H1 (cell line): Measurements from ENCODE around the gene PRF1. TPM values are rescaled to one million over a fixed set of nuclear protein-coding genes. Genes with fewer than 3 reads are reported as not detected.

ENCODE experiments used
- CTCF ChIA-PET: fragments of 300-600 bp; sonication (Branson Sonifier 250); formaldehyde crosslinking; loops from one replicate; lab custom pipeline; 2021; ENCODE audit not compliant: partially characterized antibody; lab: Charles Lee
- POLR2A ChIA-PET: fragments of 300-600 bp; sonication (Branson Sonifier 250); formaldehyde crosslinking; loops from one replicate; lab custom pipeline; 2021; ENCODE audit warnings: inconsistent platforms; ENCODE audit not compliant: partially characterized antibody; lab: Charles Lee
- DNase-seq, 2 experiments: peaks; one replicate each; pipeline versions ENCODE4 v3.0.0 to v3.0.0-alpha.2; 2010 to 2022; ENCODE audit warnings: low spot score in 2 of 2, low read depth in 1 of 2, mixed read lengths in 1 of 2
- FAIRE-seq: peaks from 2 replicates; lab custom pipeline; 2011; peaks lifted over from hg19 to GRCh38; lab: Jason Lieb, UNC
- H2AFZ ChIP-seq: 2 replicates; pipeline ENCODE4 v1.8.1; 2012; ENCODE audit warnings: low read length, inconsistent platforms
- H2AK5ac ChIP-seq: 2 replicates; pipeline ENCODE4 v1.6.1; 2013; ENCODE audit warnings: low read depth, low read length
- H2BK120ac ChIP-seq: replicated peaks from 2 replicates; pipeline ENCODE3; 2013; ENCODE audit warnings: low read depth, low read length, inconsistent platforms
- H2BK12ac ChIP-seq: 2 replicates; pipeline ENCODE4 v1.6.1; 2013; ENCODE audit warnings: low read depth, low read length
- H2BK15ac ChIP-seq: 2 replicates; pipeline ENCODE4 v1.6.1; 2013; ENCODE audit warnings: low read length
- H2BK20ac ChIP-seq: 2 replicates; pipeline ENCODE4 v1.6.1; 2013; ENCODE audit warnings: low read length
- H2BK5ac ChIP-seq: 2 replicates; pipeline ENCODE4 v1.6.1; 2013; ENCODE audit warnings: low read depth, low read length
- H3K14ac ChIP-seq: 2 replicates; pipeline ENCODE4 v1.6.1; 2013; ENCODE audit warnings: inconsistent platforms; ENCODE audit not compliant: insufficient read length
- H3K18ac ChIP-seq: 2 replicates; pipeline ENCODE4 v1.6.1; 2013; ENCODE audit warnings: low read length; ENCODE audit errors: extremely low read depth
- H3K23ac ChIP-seq: 2 replicates; pipeline ENCODE4 v1.6.1; 2013; ENCODE audit warnings: inconsistent platforms; ENCODE audit not compliant: insufficient read length
- H3K23me2 ChIP-seq: 2 replicates; pipeline ENCODE4 v1.6.1; 2013; ENCODE audit warnings: low read depth, low read length
- H3K27ac ChIP-seq: 2 replicates; pipeline ENCODE4 v1.6.1; 2011; ENCODE audit warnings: low read depth, low read length, inconsistent platforms
- H3K27me3 ChIP-seq, 4 experiments: replicated peaks in 1 of 4; 1 replicate in 1 of 4; 2 replicates in 3 of 4; pipeline versions ENCODE4 v1.6.1 to v1.8.1; 2011 to 2013; ENCODE audit warnings: low read length in 3 of 4, mild to moderate bottlenecking in 3 of 4, inconsistent platforms in 2 of 4, mixed read lengths in 2 of 4, moderate library complexity in 1 of 4; ENCODE audit not compliant: control insufficient read depth in 3 of 4, insufficient read depth in 3 of 4; ENCODE audit errors: extremely low read depth in 1 of 4
- H3K36me3 ChIP-seq, 4 experiments: 2 replicates each; pipeline versions ENCODE4 v1.6.1 to v1.8.1; 2011 to 2013; ENCODE audit warnings: mild to moderate bottlenecking in 4 of 4, low read length in 3 of 4, moderate library complexity in 2 of 4, control low read depth in 1 of 4, inconsistent platforms in 1 of 4; ENCODE audit not compliant: insufficient read depth in 4 of 4, control insufficient read depth in 2 of 4
- H3K4ac ChIP-seq: replicated peaks from 2 replicates; pipeline ENCODE3; 2013; ENCODE audit warnings: low read length, low read depth, mixed read lengths, inconsistent platforms; ENCODE audit not compliant: insufficient read length
- H3K4me1 ChIP-seq, 4 experiments: replicated peaks in 1 of 4; 1 replicate in 1 of 4; 2 replicates in 3 of 4; pipeline versions ENCODE4 v1.6.1 to v1.8.1; 2011 to 2013; ENCODE audit warnings: low read length in 3 of 4, inconsistent platforms in 2 of 4, mixed read lengths in 1 of 4; ENCODE audit not compliant: insufficient read depth in 4 of 4, control insufficient read depth in 3 of 4
- H3K4me2 ChIP-seq, 2 experiments: 2 replicates each; pipeline versions ENCODE4 v1.6.1 to v1.8.1; 2011 to 2013; ENCODE audit warnings: low read depth in 2 of 2, low read length in 2 of 2, control low read depth in 1 of 2, inconsistent platforms in 1 of 2, mild to moderate bottlenecking in 1 of 2; ENCODE audit not compliant: insufficient read depth in 1 of 2
- H3K4me3 ChIP-seq, 4 experiments: fragments of 200-600, 300-600 bp in 1 of 4; sonication (generic), shearing (Covaris generic), sonication (Bioruptor Twin) in 1 of 4; 2 replicates each; pipeline versions ENCODE4 v1.5.1 to v1.8.1; 2011 to 2016; ENCODE audit warnings: low read length in 4 of 4, low read depth in 3 of 4, control low read depth in 2 of 4, inconsistent platforms in 2 of 4, mild to moderate bottlenecking in 2 of 4, mixed read lengths in 1 of 4, moderate library complexity in 1 of 4; ENCODE audit not compliant: insufficient read depth in 2 of 4; ENCODE audit errors: extremely low read depth in 1 of 4
- H3K56ac ChIP-seq: replicated peaks from 2 replicates; pipeline ENCODE3; 2013; ENCODE audit warnings: low read depth, mild to moderate bottlenecking, mixed read lengths, low read length, inconsistent platforms; ENCODE audit not compliant: insufficient read length
- H3K79me1 ChIP-seq: 2 replicates; pipeline ENCODE4 v1.6.1; 2013; ENCODE audit warnings: low read depth, low read length, control low read depth
- H3K79me2 ChIP-seq, 2 experiments: 2 replicates each; pipeline versions ENCODE4 v1.6.1 to v1.8.1; 2012 to 2013; ENCODE audit warnings: low read length in 2 of 2, mild to moderate bottlenecking in 2 of 2, inconsistent platforms in 1 of 2; ENCODE audit not compliant: insufficient read depth in 2 of 2, control insufficient read depth in 1 of 2
- H3K9ac ChIP-seq, 4 experiments: replicated peaks in 1 of 4; 1 replicate in 1 of 4; 2 replicates in 3 of 4; pipeline versions ENCODE4 v1.6.1 to v1.8.1; 2011 to 2013; ENCODE audit warnings: low read depth in 3 of 4, low read length in 3 of 4, control low read depth in 2 of 4, mild to moderate bottlenecking in 2 of 4, moderate library complexity in 2 of 4, inconsistent platforms in 1 of 4; ENCODE audit errors: extremely low read depth in 1 of 4
- H3K9me3 ChIP-seq, 2 experiments: 2 replicates each; pipeline versions ENCODE4 v1.6.1 to v1.8.1; 2012 to 2013; ENCODE audit warnings: mild to moderate bottlenecking in 2 of 2, moderate library complexity in 2 of 2, control low read depth in 1 of 2, inconsistent platforms in 1 of 2, low read depth in 1 of 2, low read length in 1 of 2, mixed read lengths in 1 of 2; ENCODE audit not compliant: insufficient read depth in 2 of 2
- H4K20me1 ChIP-seq, 2 experiments: replicated peaks in 1 of 2; 2 replicates each; pipeline versions ENCODE3 to v1.8.1; 2011 to 2013; ENCODE audit warnings: inconsistent platforms in 2 of 2, low read length in 2 of 2, mild to moderate bottlenecking in 1 of 2; ENCODE audit not compliant: insufficient read depth in 2 of 2, control insufficient read depth in 1 of 2
- H4K5ac ChIP-seq: 2 replicates; pipeline ENCODE4 v1.6.1; 2013; ENCODE audit warnings: low read length, low read depth, mixed read lengths, inconsistent platforms; ENCODE audit not compliant: insufficient read length
- H4K8ac ChIP-seq: 2 replicates; pipeline ENCODE4 v1.8.0; 2013; ENCODE audit warnings: mild to moderate bottlenecking, moderate library complexity, low read length, inconsistent platforms; ENCODE audit not compliant: insufficient read depth; ENCODE audit errors: extremely low read depth
- H4K91ac ChIP-seq: replicated peaks from 2 replicates; pipeline ENCODE3; 2013; ENCODE audit warnings: low read length, mixed read lengths, inconsistent platforms; ENCODE audit not compliant: insufficient read length
- BACH1 ChIP-seq: IDR thresholded peaks from 2 replicates; pipeline ENCODE4 v1.6.1; 2012; ENCODE audit warnings: low read length, improper control_type of control experiment
- BCL11A ChIP-seq, 2 experiments: IDR thresholded peaks; one replicate each; pipeline ENCODE4 v1.6.1; 2011; ENCODE audit warnings: low read depth in 2 of 2, low read length in 2 of 2, mild to moderate bottlenecking in 2 of 2
- CTBP2 ChIP-seq: IDR thresholded peaks from 2 replicates; pipeline ENCODE4 v1.7.0; 2011; ENCODE audit warnings: borderline replicate concordance, mild to moderate bottlenecking, moderate library complexity, mixed read lengths, low read length; ENCODE audit not compliant: insufficient read depth, insufficient read length
- CTCF ChIP-seq, 3 experiments: IDR thresholded peaks; 1 replicate in 2 of 3; 2 replicates in 1 of 3; pipeline versions ENCODE4 v1.5.1 to v1.6.1; 2011; ENCODE audit warnings: low read length in 3 of 3, mild to moderate bottlenecking in 3 of 3, inconsistent platforms in 2 of 3, low read depth in 1 of 3, moderate library complexity in 1 of 3; ENCODE audit not compliant: insufficient read depth in 1 of 3; ENCODE audit errors: control extremely low read depth in 1 of 3
- KDM5A ChIP-seq: fragments of 200-600 bp; IDR thresholded peaks from 2 replicates; pipeline ENCODE4 v1.7.1; 2012; ENCODE audit warnings: mild to moderate bottlenecking, low read length, inconsistent platforms, mixed read lengths
- MAFK ChIP-seq: IDR thresholded peaks from 2 replicates; pipeline ENCODE4 v1.6.1; 2012; ENCODE audit warnings: low read depth, mild to moderate bottlenecking, improper control_type of control experiment, low read length
- NANOG ChIP-seq: IDR thresholded peaks from 2 replicates; pipeline ENCODE4 v1.6.1; 2011; ENCODE audit warnings: low read length, low read depth, mild to moderate bottlenecking, inconsistent platforms; ENCODE audit not compliant: insufficient read depth, poor library complexity, severe bottlenecking
- NRF1 ChIP-seq: IDR thresholded peaks from 2 replicates; pipeline ENCODE4 v1.6.1; 2011; ENCODE audit warnings: mild to moderate bottlenecking, low read depth, low read length, improper control_type of control experiment
- RBBP5 ChIP-seq: IDR thresholded peaks from 2 replicates; pipeline ENCODE4 v1.7.1; 2012; ENCODE audit warnings: low read depth, mild to moderate bottlenecking, inconsistent platforms, low read length, moderate library complexity, borderline replicate concordance
- SIN3A ChIP-seq, 2 experiments: IDR thresholded peaks in 1 of 2; conservative IDR thresholded peaks in 1 of 2; 2 replicates each; pipeline ENCODE4 v1.6.1; 2011 to 2012; ENCODE audit warnings: low read length in 2 of 2, improper control_type of control experiment in 1 of 2, low read depth in 1 of 2, mild to moderate bottlenecking in 1 of 2
- SP4 ChIP-seq: IDR thresholded peaks from 2 replicates; pipeline ENCODE4 v1.6.1; 2012; ENCODE audit warnings: low read length, inconsistent platforms
- WGBS, 2 experiments: shearing (Covaris generic) in 1 of 2; methylation state at CpG; one replicate each; pipeline versions ENCODE4 v1.1.6 to v1.1.7; 2013 to 2015; ENCODE audit warnings: low lambda C conversion rate in 2 of 2, mixed read lengths in 2 of 2, inconsistent platforms in 1 of 2, low coverage in 1 of 2, missing lambda C conversion rate in 1 of 2; ENCODE audit not compliant: insufficient replicate concordance in 2 of 2, insufficient coverage in 1 of 2, insufficient read length in 1 of 2; ENCODE audit errors: extremely low coverage in 1 of 2, missing lambda C conversion rate in 1 of 2; 5-methylcytosine and 5-hydroxymethylcytosine counted together
- polyA plus RNA-seq, 7 experiments: library from polyadenylated mRNA; depleted of rRNA in 3 of 7; stranded (reverse) in 5 of 7; unstranded in 2 of 7; fragments of >200 nt in 5 of 7; fragments of 200-250 nt in 2 of 7; gene quantifications; 1 replicate in 5 of 7; 2 replicates in 1 of 7; 4 replicates in 1 of 7; pipeline versions ENCODE4 v1.2.1 to v1.2.3, GENCODE V29; 2011 to 2013; ENCODE audit warnings: missing spikeins in 2 of 7, mixed read lengths in 2 of 7
- total RNA-seq: library from RNA; stranded (reverse); fragmentation: NEBNext Ultra II Directional; extraction: Animal tissue kit (Norgen Biotek cat#: 25700); gene quantifications from 2 replicates; pipeline ENCODE4 v1.2.1, GENCODE V29; 2021

The PRF1 gene
- total and polyA plus RNA-seq, 2 of the 8 experiments (the other 6 are each of a cell fraction or from before 2014, with no cell fraction given) = 0.15 TPM; not detected in 1

- Histone ChIP-seq H3K4ac (no peak overlapping the region), H3K18ac (no peak overlapping the region), H3K23ac (no peak overlapping the region), H3K79me1 (no peaks in the 10 kb centered on the region), H2AFZ (no peak overlapping the region), H4K91ac (no peak overlapping the region), H2BK12ac (no peak overlapping the region), H2AK5ac (no peak overlapping the region), H3K14ac (no peak overlapping the region), H2BK15ac (no peak overlapping the region), H2BK20ac (no peak overlapping the region), H3K27me3 (no peaks in the 10 kb centered on the region), H3K4me2 (no peak overlapping the region), H3K79me2 (no peaks in the 10 kb centered on the region), H4K8ac (no peak overlapping the region), H4K5ac (no peak overlapping the region), H3K36me3 (no peaks in the 10 kb centered on the region), H3K4me1 (no peaks in the 10 kb centered on the region), H2BK120ac (no peak overlapping the region), H2BK5ac (no peak overlapping the region), H3K9ac (no peak overlapping the region), H3K56ac (no peak overlapping the region), H3K27ac (no peak overlapping the region), H3K9me3 (no peaks in the 10 kb centered on the region), H4K20me1 (peaks cover 0 to 2% of the 10 kb centered on the region in 2 experiments), H3K23me2 (no peaks in the 10 kb centered on the region; the same call in 1 of the 2 replicates), H3K4me3 (no peak overlapping the region)
- CTCF ChIA-PET = interaction anchor here (0.9 to 2.0 kb wide), 4 partner anchors 16 to 184 kb away, joined by 3 to 8 read pairs (median 6); no protein-coding TSS in a partner anchor
- WGBS, 2 experiments = 89% methylated on average over 4 of the region's 4 CpGs; no CpG with 5 or more reads in 1 of the 2 experiments
- POLR2A ChIA-PET = interaction anchor here (0.6 kb wide), 1 partner anchor 282 kb away, joined by 3 read pairs; no protein-coding TSS in a partner anchor
- DNase-seq (no peak), FAIRE-seq (no peak)
- TF ChIP-seq BACH1 (no peak), CTBP2 (no peak), CTCF (IDR thresholded peaks at IDR 0.05; ENCODE audit: control extremely low read depth in 1 of 3, insufficient read depth in 1 of 3, low read depth in 1 of 3, low read length in 3 of 3) (no peak), NRF1 (no peak), NANOG (no peak), RBBP5 (no peak), SP4 (no peak), KDM5A (no peak), BCL11A (IDR thresholded peaks at IDR 0.05; ENCODE audit: low read depth in 2 of 2, low read length in 2 of 2) (no peak), MAFK (no peak), SIN3A (conservative IDR thresholded peaks at IDR 0.05 in 1 of 2, IDR thresholded peaks at IDR 0.05 in 1 of 2; ENCODE audit: low read depth in 1 of 2, low read length in 2 of 2) (no peak)
Observed at GRCh38 chr10:70575486-70575873, 27.1 kb downstream of the PRF1 start.
